ENCODE measurements around the gene NKTR.

NKTR gene

DNA sequence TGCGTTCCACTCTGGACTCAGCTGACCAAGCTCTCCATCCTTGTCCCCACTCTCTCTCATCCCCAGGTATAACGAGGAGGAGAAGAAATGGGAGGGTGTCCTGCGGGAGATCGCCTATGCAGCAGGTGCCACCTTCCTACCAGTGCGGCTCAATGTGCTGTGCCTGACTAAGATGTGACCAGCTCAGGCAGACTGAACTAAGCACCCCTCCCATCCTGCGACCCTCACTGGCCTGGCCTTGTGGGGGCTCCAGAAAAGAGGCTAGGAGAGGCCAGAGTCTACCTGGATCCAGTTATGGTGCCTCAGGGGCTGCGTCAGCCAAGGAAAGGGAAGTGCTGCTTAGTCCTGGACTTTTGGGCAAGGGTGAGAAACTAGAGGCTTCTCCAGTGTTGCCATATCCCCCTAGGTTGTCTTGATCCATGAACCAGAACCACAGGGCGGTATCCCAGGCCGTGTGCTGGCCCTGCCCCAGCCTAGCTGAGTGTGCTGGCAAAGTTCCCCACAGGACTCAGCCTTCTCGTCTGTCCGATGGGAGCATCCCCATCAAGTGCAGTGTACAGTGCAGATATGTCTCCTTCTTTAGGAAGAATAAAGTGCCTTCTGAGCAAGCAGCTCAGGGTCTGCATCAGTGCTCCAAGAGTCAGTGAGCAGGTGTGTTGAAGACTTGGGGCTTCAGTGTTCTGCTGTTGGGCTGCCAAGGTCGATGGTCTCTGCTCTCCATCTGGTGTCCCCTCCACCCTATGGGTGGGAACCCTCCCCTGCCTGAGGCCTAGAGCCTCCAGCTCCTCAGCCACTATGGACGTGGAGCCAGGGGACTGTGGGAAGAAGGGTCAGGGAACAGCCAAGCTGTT lies 91.6 kb downstream of the NKTR start:
- Mint-ChIP-seq H3K27ac (no peak overlapping the region), H3K27me3 (peaks cover 13% of the 10 kb centered on the region), H3K9me3 (no peaks in the 10 kb centered on the region), H3K4me3 (no peak overlapping the region), H3K36me3 (no peaks in the 10 kb centered on the region), H3K4me1 (no peaks in the 10 kb centered on the region)
- ATAC-seq (ENCODE audit: low read depth) (no peak), DNase-seq (ENCODE audit: low spot score in 2 of 2) (no peak)

DNA sequence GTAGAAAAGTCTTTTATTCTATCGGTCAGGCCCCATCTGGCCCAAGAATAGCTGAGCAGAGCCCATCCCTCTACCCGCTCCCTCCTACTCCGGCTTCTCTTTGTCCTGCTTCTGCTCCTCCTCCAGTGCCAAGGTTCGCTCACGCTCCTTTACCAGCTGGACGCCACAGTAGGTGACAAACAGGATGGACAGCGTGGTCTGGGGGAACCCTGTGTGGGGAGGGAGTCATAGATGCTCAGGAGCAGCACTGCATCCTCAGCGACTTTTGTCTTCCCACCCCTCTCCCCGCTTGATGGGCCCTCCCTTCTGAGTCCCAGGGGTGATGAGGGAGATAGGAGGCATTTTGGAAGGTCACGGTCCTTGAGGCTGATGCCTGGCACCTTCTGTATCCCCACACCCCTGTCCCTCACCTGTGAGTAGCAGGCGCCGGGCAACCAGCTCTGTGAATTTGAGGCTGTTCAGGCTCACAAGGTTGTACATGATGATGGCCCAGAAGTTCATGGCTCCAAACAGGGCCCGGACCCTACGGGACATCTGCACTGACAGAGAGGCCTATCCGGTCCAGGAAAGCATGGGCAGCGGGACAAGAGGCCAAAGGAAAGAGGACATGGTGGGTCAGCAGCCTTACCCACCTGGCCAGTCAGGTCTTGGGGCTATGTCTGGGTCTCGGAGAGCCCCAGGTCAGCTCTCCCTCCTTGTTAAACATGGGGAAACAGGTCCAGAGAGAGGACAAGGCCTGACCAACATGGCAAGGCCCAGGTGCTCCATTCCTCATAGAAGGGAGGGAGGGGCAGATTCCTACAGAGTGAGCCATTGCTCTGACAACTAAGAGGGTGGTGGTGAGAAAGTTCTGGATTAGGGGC lies 92.4 kb downstream of the NKTR start:
- H3K4me1 Mint-ChIP-seq = no peaks in the 10 kb centered on the region
- no peaks in the 10 kb centered on the region for H3K36me3 Mint-ChIP-seq
- H3K4me3 Mint-ChIP-seq = no peak overlapping the region
- no peak overlapping the region for H3K27ac Mint-ChIP-seq
- ATAC-seq (ENCODE audit: low read depth) (no peak), DNase-seq (ENCODE audit: low spot score in 2 of 2) (no peak)
- no peaks in the 10 kb centered on the region for H3K9me3 Mint-ChIP-seq
- H3K27me3 Mint-ChIP-seq = peaks cover 15% of the 10 kb centered on the region

DNA sequence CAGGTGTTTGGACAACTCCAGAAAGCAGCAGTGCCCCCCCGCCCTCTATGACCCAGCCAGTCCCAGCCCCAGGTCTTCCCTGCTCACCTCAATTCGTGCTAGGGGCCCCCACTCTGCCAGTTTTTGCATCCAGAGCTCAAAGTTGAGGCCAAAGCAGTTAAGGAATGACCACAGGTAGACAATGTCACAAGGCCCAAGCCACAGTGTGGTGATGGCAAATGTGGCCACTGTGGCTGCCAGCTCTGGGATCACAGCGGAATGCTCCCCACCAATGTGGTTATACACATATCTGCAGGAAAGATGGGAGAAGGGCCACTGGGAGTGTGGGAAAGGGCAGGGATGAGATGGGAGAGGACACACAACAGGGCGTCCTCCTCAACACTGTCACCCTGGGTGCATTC lies 93.0 kb downstream of the NKTR start:
- no peak for DNase-seq (ENCODE audit: low spot score in 2 of 2)
- H3K4me1 Mint-ChIP-seq = no peaks in the 10 kb centered on the region
- peaks cover 17% of the 10 kb centered on the region for H3K27me3 Mint-ChIP-seq
- H3K36me3 Mint-ChIP-seq = no peaks in the 10 kb centered on the region
- H3K27ac Mint-ChIP-seq = no peak overlapping the region
- no peaks in the 10 kb centered on the region for H3K9me3 Mint-ChIP-seq
- no peak overlapping the region for H3K4me3 Mint-ChIP-seq
- no peak for ATAC-seq (ENCODE audit: low read depth)

DNA sequence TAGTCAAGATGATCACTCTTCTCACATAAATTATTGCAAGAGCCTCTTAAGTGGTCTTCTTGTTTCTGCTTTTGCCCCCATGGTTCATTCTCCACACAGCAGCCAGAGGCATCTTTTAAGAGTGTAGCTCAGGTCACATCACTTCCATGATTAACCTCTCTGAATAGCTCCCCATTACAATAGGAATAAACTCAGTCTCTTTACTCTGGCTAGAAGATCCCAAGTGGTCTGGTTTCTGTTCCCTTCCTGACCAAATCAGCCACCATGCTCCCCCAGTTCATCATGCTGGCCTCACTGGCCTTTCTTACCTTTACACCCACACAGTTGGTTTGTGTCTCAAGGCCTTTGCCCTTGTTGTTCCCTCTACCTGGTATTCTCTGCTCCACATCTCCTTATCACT lies 93.9 kb downstream of the NKTR start:
- Mint-ChIP-seq H3K4me3 (no peak overlapping the region), H3K9me3 (no peaks in the 10 kb centered on the region)
- DNase-seq (ENCODE audit: low spot score in 2 of 2) = no peak

DNA sequence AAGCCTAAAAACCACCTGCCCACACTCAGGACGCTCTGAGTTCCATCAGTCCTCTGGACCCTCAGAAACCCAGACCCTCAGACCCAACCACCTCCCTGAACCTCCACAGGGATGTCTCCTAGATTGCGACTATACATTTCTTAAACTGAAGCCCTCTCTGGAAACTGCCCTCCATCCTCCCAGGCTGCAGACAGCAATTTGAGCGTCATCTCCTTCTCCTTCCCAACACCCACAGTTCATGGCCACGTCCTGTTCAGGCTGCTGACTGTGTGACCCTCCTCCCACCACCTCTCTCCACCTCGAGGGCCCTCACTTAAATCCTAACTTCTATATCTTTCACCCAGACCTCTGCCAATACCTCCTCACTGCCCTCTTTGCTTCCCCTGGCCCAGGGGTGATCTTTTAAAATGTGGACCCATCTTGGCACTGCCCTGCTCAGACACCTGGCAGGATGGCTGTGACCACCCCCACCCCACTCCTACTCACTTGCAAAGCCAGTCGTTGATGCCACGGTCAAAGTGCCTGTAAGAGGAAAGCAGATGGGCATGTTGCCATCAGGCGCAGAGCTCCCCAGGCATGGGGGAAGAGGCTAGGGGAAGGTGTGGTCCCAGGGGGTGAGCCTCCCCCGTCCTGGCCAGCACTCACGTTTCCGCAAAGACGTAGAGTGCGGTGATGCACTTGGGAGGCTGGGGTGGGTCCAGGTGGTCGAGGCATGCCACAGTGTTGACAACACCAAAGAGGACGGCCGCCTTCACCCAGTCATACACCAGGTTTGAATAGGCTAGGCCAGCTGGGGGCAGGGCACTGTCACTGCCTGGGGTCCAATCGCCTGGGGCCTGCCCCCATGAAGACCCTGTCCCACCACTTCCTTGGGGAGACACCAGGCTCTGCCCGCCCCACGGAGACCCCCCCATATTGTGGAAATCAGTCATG lies 96.1 kb downstream of the NKTR start:
- ATAC-seq (ENCODE audit: low read depth) (no peak), DNase-seq (ENCODE audit: low spot score in 2 of 2) (no peak)
- H3K27ac Mint-ChIP-seq = no peak overlapping the region
- peaks cover 5% of the 10 kb centered on the region for H3K4me1 Mint-ChIP-seq
- no peaks in the 10 kb centered on the region for H3K36me3 Mint-ChIP-seq
- H3K27me3 Mint-ChIP-seq = peaks cover 13% of the 10 kb centered on the region
- H3K4me3 Mint-ChIP-seq = no peak overlapping the region
- H3K9me3 Mint-ChIP-seq = no peaks in the 10 kb centered on the region

More for the DNA sequence above, 93.9 kb downstream of the NKTR start:
- H3K27ac Mint-ChIP-seq = no peak overlapping the region
- H3K4me1 Mint-ChIP-seq = no peaks in the 10 kb centered on the region
- H3K36me3 Mint-ChIP-seq = no peaks in the 10 kb centered on the region
- peaks cover 14% of the 10 kb centered on the region for H3K27me3 Mint-ChIP-seq
- no peak for ATAC-seq (ENCODE audit: low read depth)

DNA sequence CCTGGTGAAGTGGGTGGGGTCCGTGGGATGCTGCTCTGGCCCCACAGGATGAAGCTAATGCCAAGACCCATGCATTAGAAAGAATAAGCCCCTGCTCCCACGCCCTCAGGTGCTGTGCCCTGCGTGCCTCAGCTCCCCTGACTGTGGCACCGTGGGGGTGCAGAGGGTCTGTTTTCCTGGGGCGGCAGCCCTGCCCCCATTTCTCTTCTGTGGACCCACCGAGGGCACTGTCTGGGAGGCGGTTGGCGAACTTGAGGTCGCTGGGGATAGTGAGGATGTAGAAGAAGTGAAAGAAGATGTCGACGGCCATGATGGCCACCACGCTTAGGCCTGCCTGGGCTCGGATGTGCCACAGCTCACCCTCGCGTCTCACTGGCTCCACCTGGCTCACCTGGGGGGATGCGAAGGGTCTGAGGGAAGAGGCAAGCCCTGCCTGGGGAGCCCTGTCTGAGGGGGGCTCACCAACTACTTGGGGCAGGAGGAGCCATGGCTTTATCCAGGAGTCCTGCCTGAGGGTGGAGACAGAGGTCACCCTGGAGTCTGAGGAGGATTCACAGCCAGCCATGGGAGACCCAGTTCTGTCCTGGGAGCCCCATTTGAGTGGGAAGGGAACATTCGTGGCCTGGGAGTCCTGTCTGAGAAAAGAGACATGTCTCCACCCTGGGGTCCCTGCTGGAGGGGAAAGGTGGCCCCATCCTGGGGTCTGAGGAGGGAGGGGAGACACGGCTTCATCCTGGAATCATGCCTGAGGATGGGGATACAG lies 97.0 kb downstream of the NKTR start:
- H3K27ac Mint-ChIP-seq = no peak overlapping the region
- peaks cover 13% of the 10 kb centered on the region for H3K27me3 Mint-ChIP-seq
- H3K4me1 Mint-ChIP-seq = peaks cover 5% of the 10 kb centered on the region
- no peak overlapping the region for H3K4me3 Mint-ChIP-seq
- no peaks in the 10 kb centered on the region for H3K9me3 Mint-ChIP-seq
- H3K36me3 Mint-ChIP-seq = no peaks in the 10 kb centered on the region
- ATAC-seq (ENCODE audit: low read depth) (no peak), DNase-seq (ENCODE audit: low spot score in 2 of 2) (no peak)

Data from memory B cell (primary cell).